ENCODE results near the gene RAI14.
A peak's percentile ranks its signal among the peaks of the same experiment; 100 is the strongest.

RAI14 gene

DNA sequence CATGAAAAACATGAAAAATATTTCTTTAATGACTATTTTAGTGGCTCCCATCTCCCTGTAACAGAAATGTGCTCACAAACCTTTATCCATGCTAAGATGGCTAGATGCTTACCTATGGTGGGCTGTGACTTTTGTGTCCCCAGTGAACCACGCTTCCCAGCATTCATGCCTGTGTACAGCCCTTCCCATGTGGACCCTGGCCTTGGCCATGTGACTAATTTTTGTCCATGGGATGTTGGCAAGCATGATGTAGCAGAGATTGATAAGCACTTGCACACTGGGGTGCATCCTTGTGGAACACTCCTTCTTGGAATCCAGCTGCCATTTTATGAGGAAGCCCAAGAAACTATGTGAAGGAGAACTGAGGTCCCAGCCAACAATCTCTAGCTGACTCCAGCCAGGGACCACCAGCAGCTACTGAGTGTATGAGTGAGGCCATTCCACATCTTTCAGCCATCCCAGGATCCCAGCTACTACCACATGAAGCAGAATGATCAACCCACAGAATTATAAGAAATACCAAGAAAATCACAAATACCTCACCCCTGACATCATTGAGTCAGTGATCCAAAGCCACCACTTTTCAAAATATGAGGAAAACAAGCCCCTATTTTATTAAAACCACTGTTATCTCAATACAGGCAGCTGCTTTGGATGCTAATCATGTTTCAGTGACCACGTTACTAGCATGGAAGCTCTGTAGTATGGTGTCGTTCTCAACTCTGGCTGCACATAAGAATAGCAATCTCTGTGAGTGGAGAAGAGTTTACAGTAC is 16.1 kb upstream of the RAI14 start:
- no peak overlapping the region for H3K27ac ChIP-seq
- DNase-seq (ENCODE audit: low read depth, low spot score): no peak

DNA sequence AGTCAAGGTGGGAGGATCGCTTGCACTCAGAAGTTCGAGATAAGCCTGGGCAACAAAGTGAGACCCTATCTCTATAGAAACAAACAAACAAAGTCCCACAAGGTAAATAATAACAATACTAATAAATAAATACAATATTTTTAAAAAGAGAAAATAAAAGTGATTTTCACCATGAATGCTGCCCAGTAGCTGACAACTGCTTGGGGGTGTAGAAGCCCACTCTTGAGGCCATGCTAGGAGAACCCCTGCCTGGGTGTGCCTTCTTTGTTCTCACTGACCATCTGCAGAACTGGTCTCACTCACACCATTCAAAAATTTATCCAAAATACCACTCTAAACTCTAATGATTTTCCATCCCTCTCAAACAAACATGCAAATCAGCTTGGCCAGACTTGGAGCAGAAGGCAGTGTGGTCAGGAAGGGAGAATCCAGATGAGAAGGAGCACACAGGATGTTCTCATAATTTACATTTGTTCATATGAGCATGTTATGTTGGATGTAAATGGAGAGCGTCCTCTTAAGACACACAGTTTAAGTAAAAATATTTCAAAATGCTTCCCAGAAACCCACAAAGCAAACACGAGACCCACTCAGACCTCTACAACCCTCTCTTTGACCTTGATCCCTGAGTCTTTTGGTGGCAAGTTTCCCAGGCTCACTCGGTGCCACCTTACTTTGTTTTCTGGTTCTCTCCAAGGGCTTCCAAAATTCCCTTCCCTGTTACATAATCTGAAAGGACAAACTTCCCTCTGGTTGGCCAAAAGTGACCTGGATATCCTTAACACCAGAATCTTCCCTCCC is 7.9 kb upstream of the RAI14 start:
- H3K27ac ChIP-seq: no peak overlapping the region
- DNase-seq (ENCODE audit: low read depth, low spot score): no peak

DNA sequence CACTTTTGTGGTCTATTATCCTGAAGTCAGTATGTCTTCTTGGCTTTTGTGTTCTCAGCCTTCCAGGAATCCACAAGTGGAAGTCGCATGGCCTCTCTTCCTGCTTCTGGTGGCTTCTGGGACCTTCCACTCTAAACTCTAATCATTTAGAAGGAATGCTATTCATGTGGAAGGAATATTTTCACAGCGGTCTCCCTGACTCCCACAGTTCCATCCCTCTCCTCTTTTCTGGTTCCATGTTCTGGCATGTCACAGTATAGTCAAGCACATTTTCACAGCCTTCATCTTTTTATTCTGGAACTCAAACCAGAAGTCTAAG is 7.3 kb upstream of the RAI14 start:
- DNase-seq (ENCODE audit: low read depth, low spot score): no peak
- no peak overlapping the region for H3K27ac ChIP-seq

DNA sequence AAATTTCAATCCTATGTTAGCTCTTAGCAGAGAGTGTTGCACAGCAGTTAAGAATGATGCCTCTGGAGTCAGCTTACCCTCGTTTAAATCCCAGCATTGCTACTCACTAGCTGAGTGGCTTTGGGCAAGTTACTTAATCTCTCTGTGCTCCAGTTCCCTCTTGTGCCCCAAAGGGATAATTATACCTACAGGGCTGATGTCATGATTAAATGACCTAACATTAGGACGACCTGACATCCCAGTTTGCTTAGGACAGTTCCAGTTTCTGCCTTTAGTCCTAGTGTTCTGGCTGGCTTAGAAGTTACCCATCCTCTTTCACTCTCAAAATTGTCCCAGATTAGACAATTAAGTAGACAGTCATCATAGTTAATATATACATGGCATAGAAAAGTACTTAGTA is 4.3 kb upstream of the RAI14 start:
- DNase-seq (ENCODE audit: low read depth, low spot score): no peak
- H3K27ac ChIP-seq: no peak overlapping the region

DNA sequence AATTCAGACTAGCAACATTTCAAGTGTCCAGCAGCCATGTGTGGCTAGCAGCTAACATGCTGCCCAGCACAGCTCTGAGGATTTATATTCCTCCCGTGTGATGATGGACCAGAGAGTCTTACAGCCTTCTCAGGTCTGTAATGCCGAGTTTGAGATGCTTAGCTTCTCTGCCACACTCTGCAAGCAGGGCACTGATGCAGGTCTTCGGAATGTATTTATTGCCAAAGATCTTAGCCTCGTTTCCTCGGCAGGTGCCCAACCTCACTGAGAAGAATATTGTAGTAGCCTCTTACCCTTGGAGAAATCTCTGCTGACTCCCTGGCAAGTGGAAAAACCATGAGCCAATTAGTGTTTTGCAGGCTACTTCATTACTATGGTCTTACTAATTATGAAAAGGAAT is 3.7 kb upstream of the RAI14 start:
- no peak overlapping the region for H3K27ac ChIP-seq
- DNase-seq (ENCODE audit: low read depth, low spot score): no peak

DNA sequence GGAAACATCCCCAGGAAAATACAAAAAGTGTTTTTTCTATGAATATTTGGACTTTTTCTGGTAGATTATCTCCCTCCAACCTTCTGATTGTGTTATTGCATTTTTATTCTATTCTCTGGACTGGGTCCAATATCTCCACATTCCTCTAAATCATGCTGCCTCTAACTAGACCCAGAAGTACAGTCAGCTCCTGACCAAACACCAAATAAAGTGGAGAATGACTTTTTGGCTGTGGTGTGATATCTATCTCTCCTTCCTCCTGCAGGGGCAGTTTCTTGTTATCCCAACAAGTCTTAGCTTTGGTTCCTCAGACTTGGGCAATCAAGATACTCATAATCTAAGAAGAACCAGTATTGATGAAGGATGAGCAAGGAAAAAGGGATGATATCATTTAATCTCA is 3.2 kb upstream of the RAI14 start:
- H3K27ac ChIP-seq: no peak overlapping the region
- DNase-seq (ENCODE audit: low read depth, low spot score): no peak

DNA sequence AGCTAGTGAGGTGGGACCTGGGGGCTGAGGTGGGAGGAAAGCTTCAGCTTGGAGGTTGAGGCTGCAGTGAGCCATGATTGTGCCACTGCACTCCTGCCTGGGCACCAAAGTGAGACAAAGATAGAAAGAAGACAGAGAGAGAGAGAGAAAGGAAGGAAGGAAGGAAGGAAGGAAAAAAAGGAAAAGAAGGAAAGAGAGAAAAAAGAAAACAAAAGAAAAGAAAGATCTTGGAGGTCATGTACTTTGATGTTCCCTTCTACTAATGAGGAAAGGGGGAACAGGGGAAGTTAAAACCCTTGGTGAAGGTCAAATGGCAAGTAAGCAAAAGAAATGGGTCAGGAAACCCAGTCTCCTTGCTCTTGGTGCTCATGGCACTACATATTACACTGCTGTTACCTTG is 2.4 kb upstream of the RAI14 start:
- no peak for DNase-seq (ENCODE audit: low read depth, low spot score)
- no peak overlapping the region for H3K27ac ChIP-seq

DNA sequence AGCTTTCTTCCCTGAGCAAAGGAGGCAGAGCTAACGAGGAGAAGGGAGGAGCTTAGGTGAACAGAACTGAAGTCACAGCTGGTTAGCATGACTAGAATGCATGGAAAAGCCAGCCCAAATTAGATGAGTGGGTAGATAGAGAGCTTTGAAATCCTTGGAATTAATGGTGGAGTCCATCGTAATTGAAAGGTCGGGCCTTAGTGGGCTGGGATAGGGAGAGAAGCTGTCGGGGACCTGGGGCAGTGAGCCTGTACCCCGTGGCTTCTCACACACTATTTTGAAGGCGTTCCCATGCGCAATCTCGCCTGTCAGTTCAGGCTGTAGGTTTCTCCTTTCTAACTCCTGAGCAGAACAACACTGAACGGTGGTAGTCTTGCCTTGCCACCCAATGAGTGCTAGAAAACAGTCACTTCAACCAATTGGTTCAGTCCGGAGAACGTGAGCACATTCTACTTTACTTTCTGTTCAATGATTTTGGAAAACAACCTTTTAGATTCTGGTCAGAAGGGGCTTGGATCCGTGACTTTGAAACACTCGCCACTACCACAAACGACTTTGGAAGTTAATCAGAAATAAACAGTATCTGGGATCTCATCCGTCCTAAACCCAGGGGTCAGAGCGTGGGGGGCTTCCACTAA is 655 bp upstream of the RAI14 start:
- peak overlapping the region; percentile 90 for H3K27ac ChIP-seq
- peak; percentile 39 for DNase-seq (ENCODE audit: low read depth, low spot score)

DNA sequence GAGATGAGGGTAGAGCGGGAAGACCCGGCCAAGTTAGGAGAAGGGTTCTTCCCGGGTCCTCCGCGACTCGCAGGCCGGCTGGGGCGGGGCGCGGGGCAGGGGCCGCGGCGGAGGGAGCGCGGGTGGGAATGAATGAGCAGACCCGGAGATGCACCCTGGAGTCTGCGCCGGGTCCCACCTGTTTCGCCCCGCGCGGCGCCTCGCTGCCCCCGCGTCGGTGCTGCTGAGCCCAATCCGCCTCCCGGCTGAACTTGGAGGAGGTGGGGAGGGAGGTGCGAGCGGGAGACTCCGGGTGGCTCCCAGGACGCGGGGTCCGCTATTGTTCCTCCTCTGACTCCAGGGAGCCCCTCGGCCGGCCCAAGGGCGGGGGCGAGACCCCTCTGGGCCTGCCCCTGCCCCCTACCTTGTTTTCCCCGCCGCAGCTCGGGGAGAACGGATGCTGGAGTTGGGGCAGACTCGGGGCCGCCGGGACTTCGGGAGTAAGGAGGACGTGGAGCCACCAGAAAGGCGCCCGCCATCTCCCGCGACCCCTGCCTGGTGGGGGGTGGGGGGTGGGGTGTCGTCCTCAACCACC is 659 bp downstream of the RAI14 start:
- peak overlapping the region; percentile 90 for H3K27ac ChIP-seq
- no peak for DNase-seq (ENCODE audit: low read depth, low spot score)

DNA sequence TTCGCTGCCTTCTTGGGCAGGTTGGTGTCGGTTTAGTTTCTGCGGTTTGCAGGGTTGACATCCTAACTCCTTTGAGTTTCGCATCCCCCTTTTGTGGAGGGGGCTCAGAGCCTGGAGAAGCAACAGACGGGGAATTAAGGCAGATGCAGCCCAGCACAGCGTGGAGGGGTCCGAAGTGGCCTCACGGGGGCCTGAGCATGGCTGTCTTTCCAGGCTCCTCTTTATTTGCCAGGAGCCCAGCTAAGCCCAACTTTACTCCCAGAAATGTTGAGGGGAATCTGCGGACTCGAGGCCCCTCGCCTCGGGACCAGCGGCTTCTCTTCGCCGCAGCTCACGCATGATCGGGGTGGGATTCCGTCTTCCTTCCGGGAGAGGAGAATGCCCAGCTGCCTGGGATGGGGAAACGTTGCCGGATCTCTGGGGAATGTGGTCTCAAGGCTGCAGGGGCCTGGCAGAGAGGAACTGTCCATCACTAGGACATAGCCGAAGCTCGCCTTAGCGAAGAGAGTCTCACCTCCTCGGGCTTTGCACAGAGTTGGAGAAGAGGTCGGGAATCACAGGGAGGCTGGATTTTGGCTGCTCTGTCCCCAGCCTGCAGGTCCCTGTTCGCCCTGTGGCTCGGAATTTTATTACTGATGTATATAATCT is 1.3 kb downstream of the RAI14 start:
- H3K27ac ChIP-seq: peak overlapping the region; percentile 90

DNA sequence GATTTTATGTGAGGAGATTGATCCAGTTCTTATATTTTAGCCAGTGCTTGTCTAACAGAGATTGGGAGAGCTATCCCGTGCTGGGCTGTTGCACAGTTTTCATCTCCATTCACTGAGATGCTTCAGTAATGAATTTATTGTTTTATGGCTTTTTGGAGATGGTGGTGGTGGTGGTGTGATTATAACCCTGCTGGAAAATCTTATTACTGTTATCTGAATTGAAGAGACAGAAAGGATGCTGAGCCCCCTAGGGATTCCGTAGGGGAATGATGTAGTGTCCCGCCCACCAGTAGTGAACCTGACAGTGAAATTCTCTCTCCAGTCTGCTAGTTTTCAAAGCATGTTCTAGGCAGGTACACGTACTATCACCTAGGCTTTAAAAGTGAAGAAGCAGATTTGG is 1.9 kb downstream of the RAI14 start:
- DNase-seq (ENCODE audit: low read depth, low spot score): no peak
- H3K27ac ChIP-seq: no peak overlapping the region

More for the DNA sequence above, 1.3 kb downstream of the RAI14 start:
- DNase-seq (ENCODE audit: low read depth, low spot score): no peak

DNA sequence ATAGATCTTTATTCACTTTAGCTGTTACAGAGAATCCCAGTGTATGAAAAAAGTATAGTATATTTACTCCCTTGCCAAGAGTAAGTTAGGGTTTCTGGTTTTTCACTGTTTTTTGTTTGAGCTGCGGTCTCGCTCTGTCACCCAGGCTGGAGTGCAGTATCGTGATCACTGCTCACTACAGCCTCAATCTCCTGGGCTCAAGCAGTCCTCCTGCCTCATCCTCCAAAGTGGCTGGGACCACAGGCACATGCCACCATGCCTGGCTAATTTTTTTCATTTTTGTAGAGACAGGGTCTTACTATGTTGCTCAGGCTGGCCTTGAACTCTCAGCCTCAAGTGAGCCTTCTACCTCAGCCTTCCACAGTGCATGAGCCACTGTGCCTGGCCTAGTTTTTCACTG is 3.0 kb downstream of the RAI14 start:
- no peak overlapping the region for H3K27ac ChIP-seq
- no peak for DNase-seq (ENCODE audit: low read depth, low spot score)

DNA sequence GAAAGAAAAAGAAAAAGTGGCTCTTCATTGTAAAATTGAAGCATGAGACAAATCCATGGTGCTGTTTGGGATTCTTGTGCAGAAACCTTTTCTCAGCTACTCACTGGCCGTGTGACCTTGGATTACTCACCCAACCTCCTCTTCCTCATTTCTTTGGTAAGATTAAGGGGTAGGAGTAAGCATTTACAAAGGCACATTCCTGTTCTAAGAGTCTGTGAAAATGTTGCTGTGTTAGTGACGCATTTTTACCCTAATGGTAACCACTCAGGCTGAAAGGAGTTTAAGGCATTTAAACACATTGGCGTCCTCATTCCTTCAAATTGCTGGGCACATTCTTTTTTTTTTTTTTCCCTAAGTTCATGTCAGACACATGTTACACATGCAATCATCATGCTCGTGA is 4.3 kb downstream of the RAI14 start:
- no peak for DNase-seq (ENCODE audit: low read depth, low spot score)
- H3K27ac ChIP-seq: peak overlapping the region; percentile 5

DNA sequence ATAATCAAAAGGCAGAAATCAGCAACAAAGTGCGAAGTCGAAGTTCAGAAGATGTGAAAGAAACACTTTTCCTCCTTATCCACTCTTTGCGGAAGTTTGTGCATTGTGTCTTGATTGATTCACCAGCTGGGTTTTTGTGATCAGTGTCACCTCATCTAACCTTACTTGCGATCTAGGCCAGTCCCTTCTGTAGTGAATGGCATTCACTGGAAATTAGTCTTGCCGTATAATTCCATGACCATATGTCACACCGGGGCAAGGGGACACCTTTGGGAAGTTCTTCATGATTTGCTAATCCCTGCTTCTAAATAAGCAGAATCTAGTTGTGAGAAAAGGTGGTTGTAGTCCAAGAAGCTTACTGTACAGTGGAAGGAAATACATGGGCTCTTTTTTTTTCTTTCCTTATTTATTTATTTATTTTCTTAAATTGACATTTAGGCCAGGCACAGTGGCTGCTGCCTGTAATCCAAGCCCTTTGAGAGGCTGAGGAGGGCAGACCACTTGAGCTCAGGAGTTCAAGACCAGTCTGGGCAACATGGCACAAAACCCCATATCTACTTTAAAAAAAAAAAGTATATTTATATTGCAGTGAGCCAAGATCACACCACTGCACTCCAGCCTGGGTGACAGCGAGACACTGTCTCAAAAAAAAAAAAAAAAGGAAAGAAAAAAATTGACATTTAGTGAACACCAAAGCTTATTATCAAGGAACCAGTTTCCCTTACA is 7.8 kb downstream of the RAI14 start:
- no peak for DNase-seq (ENCODE audit: low read depth, low spot score)
- H3K27ac ChIP-seq: no peak overlapping the region

DNA sequence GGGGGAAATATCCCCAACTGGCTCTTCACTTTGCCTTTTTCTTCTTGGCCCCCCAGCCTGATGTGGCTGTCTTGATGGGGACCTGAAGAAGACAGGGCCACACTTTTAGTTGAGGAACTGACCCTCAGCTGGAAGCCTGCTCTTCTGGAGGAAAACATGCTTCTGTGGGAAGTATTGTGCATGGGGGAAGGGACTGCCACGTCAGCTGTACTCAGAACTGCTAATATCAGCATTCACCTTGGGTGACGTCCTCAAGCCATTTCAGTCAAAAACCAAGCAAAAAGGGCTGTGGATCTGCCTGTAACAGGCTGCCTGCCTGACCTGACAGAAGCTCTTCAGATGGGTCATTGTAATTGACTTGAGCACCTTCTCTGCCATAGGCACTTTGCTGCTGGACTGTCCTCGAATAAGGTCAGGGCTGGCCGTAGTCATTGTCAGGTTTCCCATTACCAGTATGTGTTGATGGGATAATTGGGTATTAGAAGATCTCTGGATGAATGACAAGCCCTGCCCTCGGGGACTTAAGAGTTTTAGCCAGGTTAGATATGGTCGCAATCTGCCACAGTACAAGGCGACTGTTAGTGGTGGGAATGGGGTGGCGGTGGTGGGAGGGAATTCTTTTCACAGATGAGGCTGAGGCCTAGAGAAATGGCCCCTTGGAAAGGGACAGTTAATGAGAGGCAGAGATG is 10.4 kb downstream of the RAI14 start:
- DNase-seq (ENCODE audit: low read depth, low spot score): no peak
- H3K27ac ChIP-seq: no peak overlapping the region

DNA sequence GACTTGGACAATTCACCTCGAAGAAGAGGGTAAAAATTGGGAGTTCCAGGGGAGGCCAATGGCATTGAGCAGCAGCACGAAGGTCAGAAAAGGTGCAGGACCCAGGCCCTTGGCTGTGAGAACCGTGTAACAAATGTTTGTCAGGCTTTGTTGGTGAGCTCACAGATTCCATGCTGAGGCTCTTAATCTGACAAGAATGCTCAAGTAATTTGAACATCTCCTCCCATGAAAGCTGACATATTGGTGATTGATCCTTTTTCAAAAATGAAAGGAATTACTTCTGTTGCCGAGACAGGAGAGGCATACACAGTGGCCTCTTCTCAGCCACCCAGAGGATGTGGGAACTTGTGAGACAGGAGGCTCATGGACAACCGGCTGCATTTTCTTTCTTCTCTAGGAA is 11.6 kb downstream of the RAI14 start:
- no peak overlapping the region for H3K27ac ChIP-seq
- DNase-seq (ENCODE audit: low read depth, low spot score): no peak

DNA sequence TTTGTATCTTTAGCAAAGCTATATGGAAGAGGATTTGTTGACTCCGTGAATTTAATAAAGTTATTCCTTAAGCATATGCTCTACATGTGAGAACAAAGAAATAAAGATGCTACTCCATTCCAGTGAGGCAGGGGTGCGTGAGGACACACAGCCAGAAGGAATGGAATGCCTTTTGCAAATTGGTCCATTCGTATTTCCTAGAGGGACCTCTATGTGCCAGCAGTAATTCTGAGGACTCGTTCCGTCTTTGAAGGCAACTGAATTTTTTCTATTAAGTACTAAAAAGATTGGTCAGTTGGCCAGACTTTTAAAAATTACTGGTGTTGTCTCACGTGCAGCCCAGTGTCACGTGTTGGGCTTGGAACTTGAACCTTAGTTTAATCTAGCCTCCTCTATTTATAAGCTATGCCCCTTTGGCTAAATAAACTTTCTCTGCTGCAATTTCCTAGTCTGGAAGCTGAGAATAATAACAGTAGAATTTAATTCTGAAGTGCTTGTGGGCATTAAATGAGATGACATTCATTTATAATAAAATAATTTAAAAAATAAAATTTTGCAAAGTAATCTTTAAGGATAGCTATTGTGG is 13.9 kb downstream of the RAI14 start:
- DNase-seq (ENCODE audit: low read depth, low spot score): no peak
- no peak overlapping the region for H3K27ac ChIP-seq

DNA sequence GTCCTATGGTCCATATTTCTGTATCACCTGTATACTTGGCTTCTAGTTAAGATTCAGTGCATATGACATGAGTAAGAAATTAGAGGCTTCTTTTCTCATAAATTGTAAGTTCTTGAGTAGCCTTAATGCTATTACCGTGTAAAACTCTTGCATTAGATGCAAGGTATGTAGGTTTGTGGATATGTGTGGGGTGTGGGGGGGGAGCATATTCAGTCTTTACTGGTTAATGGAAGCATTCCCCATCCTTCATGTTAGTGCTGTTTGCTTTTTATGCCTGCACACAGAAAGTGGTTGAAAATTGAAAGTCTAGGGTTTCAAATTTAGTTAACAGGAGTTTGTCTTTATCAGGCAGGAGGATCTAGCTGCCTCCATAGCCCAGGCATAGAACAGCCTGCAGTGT is 16.1 kb downstream of the RAI14 start:
- no peak overlapping the region for H3K27ac ChIP-seq
- DNase-seq (ENCODE audit: low read depth, low spot score): no peak

DNA sequence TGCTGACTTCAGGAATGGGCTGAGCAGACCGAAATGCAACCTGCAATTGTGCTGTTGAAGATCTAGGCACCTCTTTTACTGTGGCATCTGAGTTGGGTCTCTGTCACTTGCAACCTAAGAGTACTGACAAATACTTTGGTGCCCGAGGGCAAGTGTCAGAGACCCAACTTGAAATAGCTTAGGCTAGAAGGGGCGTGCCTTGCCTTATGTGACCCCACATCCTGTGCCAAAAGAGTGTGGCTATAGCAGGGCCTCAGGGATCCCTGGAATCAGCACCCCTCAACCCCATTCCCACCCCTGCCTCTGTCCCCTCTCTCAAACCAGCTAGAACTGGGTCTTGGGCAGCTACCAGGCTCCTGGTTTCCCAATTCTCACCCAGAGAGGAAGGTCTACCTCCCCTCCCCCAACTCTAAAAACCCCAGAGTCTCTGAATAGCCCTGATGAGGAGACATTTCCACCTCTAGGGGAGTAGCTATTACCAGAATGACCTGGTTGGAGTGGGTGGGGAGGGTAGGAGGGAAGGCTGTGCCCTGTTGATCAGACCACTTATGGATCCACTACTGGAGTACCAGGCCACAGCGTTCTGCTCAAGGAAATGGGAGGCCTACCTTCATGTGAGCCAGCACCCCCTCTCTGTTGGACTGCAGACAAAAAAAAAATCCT is 17.5 kb downstream of the RAI14 start:
- H3K27ac ChIP-seq: peak overlapping the region; percentile 92
- DNase-seq (ENCODE audit: low read depth, low spot score): no peak
